Nephron (organoid): ENCODE measurements around the gene HBA1.

Source experiments
- H3K27ac Mint-ChIP-seq, 3 experiments: 2 replicates each; pipeline ENCODE4 v1.8.0; 2020; ENCODE audit warnings: mixed read lengths in 3 of 3, mild to moderate bottlenecking in 2 of 3, moderate library complexity in 1 of 3
- H3K27me3 Mint-ChIP-seq: 2 replicates; pipeline ENCODE4 v1.8.0; 2021; ENCODE audit warnings: low read depth, mild to moderate bottlenecking, moderate library complexity, mixed read lengths
- H3K36me3 Mint-ChIP-seq: 2 replicates; pipeline ENCODE4 v1.8.0; 2020; ENCODE audit warnings: low read depth, mixed read lengths
- H3K4me1 Mint-ChIP-seq: 2 replicates; pipeline ENCODE4 v1.8.0; 2020; ENCODE audit warnings: mixed read lengths
- H3K4me3 Mint-ChIP-seq, 3 experiments: 2 replicates each; pipeline ENCODE4 v1.8.0; 2020; ENCODE audit warnings: mild to moderate bottlenecking in 3 of 3, mixed read lengths in 3 of 3, moderate library complexity in 2 of 3
- H3K9me3 Mint-ChIP-seq: 2 replicates; pipeline ENCODE4 v1.8.0; 2020; ENCODE audit warnings: mixed read lengths
- CTCF ChIP-seq, 3 experiments: fragments of 200-600 bp; sonication (generic); IDR thresholded peaks; one replicate each; pipeline ENCODE4 v1.5.0; 2021; ENCODE audit warnings: antibody characterized with exemption in 3 of 3; ENCODE audit not compliant: unreplicated experiment in 3 of 3

HBA1 gene

GRCh38 chr16:220021-220420 lies 43.5 kb downstream of the HBA1 start:
- Mint-ChIP-seq H3K4me1 (no peaks in the 10 kb centered on the region), H3K27me3 (no peaks in the 10 kb centered on the region), H3K4me3 (no peak overlapping the region), H3K27ac (no peak overlapping the region), H3K36me3 (peaks cover 65% of the 10 kb centered on the region), H3K9me3 (no peaks in the 10 kb centered on the region)
- TF ChIP-seq CTCF (IDR thresholded peaks at IDR 0.05; ENCODE audit: unreplicated experiment in 3 of 3), result no peak
